ENCODE results near the gene G6PC1.
"Not testable (repeated sequence)": the region's sequence is repeated elsewhere in the genome, so short reads cannot be mapped to it uniquely, and the experiment has no call there.

Gene G6PC1

GRCh38 chr17:42873932-42874695 lies 26.5 kb upstream of the G6PC1 start:
- DNase-seq = not testable (repeated sequence)

GRCh38 chr17:42877037-42877436 lies 23.6 kb upstream of the G6PC1 start:
- DNase-seq = no peak

GRCh38 chr17:42878123-42878880 lies 22.3 kb upstream of the G6PC1 start:
- DNase-seq = no peak

- no peak for DNase-seq
Observed at GRCh38 chr17:42878924-42879595, 21.5 kb upstream of the G6PC1 start.

- no peak for DNase-seq
Observed at GRCh38 chr17:42879596-42879985, 21.0 kb upstream of the G6PC1 start.

DNA sequence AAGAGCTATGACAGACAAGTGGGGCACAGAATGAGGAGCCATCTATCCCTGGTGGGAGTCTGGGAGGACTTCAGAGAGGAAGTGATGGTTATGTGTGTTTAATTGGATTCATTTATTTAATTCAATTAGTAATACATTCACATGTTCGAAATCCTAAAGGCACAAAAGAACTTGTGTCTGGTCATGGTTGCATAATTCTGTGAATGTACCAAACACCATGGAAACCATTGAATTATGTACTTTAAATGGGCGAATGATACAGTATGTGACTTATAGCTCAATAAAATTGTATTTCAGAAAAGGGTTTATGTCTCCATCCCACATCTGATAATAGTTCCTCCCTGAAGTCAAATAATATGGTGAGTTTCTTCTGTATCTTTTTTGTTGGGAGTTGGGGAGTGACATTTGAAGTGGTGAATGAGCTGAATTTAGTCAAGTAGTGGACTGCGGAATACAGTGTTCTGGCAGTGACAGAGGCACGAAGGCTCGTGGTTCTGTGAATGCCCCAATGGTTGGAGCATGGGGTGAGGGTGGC lies 19.8 kb upstream of the G6PC1 start:
- DNase-seq = no peak

DNA sequence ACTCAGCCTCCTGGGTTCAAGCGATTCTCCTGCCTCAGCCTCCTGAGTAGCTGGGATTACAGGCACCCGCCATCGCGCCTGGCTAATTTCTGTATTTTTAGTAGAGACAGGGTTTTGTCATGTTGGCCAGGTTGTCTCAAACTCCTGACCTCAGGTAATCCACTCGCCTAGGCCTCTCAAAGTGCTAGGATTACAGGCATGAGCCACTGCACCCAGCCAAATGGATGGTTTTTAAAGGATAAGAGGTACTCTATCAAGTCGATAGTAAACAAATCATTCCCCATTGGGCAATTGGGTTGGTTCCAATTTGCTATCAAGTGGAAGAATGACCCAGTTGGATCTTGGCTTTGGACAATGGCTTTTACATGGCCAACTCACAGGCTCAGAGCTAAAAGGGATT lies 18.9 kb upstream of the G6PC1 start:
- DNase-seq = not testable (repeated sequence)

DNA sequence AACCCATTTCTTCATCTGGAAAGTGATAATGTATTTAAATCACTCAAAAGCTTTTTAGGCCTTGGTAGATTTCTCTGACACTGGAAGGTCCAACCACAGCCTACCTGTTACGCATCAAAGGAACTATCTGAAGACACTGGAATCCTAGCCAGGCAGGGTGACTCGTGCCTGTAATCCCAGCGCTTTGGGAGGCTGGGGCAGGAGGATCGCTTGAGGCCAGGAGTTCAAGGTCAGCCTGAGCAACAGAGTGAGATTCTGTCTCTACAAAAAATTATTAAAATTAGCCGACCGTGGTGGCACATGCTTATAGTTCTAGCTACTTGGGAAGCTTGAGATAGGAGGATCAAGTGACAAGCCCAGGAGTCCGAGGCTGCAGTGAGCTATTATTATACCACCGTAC lies 18.4 kb upstream of the G6PC1 start:
- no peak for DNase-seq

- no peak for DNase-seq
Observed at GRCh38 chr17:42883802-42884558, 16.6 kb upstream of the G6PC1 start.

DNA sequence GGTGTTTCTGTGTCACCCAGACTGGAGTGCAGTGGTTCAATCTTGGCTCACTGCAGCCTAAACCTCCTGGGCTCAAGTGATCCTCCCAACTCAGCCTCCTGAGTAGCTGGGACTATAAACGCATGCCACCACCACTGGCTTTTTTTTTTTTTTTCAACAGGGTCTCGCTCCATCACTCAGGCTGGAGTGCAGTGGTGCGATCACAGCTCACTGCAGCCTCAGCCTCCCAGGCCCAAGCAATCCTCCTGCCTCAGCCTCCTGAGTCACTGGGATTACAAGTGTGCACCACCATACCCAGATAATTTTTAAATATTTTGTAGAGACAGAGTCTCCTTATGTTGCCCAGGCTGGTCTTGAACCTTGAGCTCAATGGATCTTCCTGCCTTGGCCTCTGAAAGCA lies 14.8 kb upstream of the G6PC1 start:
- DNase-seq = not testable (repeated sequence)

GRCh38 chr17:42886283-42887176 lies 14.1 kb upstream of the G6PC1 start:
- no peak for DNase-seq

DNA sequence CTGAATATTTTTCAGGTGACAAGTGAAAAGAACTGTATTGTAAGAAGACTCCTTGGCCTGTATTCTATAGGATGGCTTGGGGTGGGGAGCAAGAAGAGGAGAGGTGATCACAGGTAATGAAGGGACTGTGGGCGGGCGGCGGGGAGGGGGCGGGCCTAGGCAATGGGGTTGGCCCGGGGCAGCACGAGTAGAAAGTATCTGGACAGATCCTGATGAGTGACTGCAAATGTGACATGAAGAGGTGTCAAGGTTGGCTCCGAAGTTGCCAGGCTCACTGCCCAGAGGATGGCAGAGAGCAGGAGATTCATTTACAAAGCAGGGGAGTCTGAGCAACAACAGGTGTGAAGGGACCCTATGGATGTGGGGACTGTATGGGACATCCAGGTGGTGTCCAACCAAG lies 10.8 kb upstream of the G6PC1 start:
- DNase-seq = no peak

DNA sequence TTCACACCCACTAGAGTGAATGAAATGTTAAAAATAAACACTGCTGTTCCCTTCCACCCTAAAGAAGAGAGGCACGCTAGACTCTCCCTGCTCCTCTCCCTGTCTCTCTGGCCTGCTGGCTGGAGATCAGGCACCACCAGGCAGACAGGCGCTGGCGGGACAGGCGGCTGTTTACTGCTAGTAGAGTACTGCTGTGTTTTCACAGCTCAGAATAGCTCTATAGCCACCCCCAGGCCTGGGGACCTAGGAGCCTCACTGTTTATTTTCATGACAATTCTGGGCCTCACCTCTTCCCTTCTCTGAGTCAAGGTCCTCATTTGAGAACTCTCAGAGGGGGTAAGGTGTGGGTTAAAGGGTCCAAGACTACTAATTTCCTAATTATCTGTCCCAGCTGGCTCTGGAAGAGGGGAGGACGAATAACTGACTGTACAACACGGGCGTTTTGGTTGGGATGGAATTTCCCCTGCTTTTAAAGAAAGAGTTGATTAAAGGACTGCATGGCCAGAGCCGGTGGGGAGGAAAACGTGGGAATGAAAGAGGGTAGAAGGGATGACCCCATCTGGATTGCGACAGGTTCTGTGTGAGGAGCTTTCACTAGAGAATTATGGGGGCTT lies 9.0 kb upstream of the G6PC1 start:
- no peak for DNase-seq

- no peak for DNase-seq
Observed at GRCh38 chr17:42893359-42893758, 7.2 kb upstream of the G6PC1 start.

- no peak for DNase-seq
Observed at GRCh38 chr17:42894283-42895184, 6.1 kb upstream of the G6PC1 start.

DNA sequence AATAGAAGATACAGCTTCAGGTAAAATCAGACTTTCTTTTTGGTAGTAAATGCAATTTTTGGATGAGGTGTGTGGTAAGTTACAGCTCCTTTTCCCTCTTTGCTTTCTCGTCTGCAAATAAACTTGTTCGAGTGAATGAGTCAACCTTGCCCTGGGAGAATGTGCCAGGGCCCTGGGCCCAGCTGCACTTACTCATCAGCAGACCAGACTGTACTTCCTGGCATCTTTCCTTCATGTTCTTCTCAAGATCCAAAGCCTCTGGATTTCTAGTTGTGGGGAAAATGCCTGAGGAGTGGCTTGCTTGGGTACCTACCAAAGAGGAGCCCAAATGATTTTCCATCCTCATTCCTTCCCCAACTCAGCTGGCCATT lies 5.4 kb upstream of the G6PC1 start:
- no peak for DNase-seq

DNA sequence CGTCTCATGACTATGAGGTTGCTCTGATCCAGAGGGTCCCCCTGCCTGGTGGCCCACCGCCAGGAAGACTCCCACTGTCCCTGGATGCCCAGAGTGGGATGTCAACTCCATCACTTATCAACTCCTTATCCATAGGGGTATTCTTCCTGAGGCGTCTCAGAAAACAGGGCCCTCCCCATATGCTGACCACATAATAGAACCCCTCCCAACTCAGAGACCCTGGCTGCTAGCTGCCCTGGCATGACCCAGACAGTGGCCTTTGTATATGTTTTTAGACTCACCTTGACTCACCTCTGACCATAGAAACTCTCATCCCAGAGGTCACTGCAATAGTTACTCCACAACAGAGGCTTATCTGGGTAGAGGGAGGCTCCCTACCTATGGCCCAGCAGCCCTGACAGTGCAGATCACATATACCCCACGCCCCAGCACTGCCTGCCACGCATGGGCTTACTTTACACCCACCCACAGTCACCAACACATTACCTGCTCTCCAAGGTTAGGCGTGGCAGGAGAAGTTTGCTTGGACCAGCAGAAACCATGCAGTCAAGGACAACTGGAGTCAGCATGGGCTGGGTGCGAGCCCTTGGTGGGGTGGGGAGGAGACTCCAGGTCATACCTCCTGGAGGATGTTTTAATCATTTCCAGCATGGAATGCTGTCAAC lies 2.3 kb upstream of the G6PC1 start:
- DNase-seq = no peak

GRCh38 chr17:42899981-42900380 lies 618 bp upstream of the G6PC1 start:
- DNase-seq = not testable (repeated sequence)

DNA sequence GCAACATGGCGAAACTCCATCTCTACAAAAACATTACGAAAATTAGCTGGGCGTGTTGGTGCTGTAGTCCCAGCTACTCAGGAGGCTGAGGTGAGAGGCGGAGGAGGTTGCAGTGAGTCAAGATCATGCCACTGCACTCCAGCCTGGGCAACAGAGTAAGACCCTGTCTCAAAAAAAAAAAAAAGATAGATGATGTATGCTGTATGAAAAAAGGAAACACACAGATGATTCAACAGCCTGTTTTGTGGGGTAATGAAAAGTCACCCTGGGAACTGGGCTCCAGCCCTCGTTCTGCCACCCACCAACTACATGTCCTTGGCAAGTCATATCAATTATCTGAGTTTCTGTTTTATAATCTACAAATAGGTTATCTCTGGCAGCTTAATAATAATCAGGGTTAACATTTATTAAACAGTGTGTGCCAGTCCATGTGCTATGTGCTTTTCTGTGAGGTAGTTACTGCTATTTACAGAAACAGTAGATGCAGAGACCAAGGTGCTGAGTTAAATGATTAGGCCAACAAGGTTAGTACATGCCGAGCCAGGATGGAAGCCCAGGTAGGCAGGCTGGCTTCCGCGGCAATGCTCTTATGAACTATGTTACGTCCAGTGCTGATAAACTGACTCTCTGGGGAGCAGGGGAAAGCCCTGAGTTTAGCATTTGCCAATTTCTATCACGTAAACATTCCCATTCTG lies 1.1 kb downstream of the G6PC1 start:
- no peak for DNase-seq

Data from activated CD8-positive, alpha-beta memory T cell treated with anti-CD3 and anti-CD28 coated beads for 24 hours (primary cell).